HG02642 (cell line): Measurements from ENCODE around the gene MRNIP.

Experiments
- ATAC-seq: cut with Tn5 transposase; IDR thresholded peaks from one replicate; pipeline ENCODE4 v1.9.1; 2021; ENCODE audit warnings: mild to moderate bottlenecking; ENCODE audit not compliant: unreplicated experiment, poor library complexity

The MRNIP gene

DNA sequence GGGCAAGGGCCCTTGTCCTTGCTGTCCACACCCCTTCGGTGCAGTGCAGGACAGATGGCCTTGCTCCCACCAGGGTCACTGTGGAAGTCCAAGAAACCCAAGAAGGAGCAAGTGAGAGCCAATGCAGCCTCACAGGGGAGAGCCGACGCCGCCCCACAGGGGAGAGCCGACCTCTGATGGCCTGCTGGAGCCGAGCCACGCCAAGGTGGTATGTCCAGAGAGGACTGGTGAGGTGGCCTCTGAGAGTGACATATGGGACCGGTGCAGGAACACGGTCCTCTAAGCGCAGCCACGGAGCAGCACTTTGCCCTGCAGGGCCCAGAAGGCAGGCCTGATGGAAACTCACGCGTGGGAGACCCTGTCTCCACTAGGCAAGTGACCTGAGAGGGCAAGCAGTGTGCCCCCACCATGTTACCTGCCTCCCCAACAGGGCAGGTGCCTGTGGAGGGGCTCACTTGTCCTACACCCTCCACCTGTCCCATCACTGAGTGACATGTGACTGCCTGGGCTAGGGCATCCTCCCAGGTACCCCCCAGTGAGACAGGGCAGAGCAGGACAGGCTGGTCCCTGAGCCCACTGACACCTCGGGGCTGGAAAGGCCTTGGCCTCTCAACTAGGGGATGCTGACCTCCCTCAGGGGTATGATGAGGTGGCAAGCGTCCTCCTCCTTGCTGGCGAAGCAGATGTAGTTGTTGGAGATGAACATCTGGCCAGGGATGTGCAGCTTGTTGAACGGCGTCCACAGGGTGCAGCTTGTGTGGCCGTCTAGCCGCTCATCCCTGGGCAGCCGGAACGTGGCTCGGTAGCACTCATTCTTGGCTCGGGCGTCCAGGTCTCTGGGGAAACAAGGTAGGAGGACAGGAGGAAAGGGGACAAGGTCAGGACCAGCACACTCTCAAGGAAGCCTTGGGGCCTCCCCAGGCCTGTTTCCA, 32.4 kb upstream of the MRNIP start:
- no peak for ATAC-seq

DNA sequence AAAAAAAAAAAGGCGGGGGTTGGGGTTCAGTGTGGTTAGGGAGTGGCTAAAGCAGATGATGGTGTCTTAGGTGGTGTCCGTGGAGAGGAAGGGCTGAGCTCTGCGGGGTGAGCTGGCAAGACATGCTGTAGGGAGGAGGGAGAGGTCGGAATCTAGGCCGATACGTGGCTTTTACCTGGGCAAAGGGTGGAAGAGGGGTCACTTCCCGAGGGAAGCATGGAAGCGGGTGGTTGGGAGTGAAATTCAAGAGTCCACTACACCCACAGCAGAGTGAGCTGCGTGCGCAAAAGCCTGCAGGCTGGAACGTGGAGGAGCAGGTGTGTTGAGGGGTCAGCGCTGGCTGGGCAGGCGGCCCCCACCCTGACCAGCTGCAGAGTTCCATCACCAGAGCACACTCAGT, 31.3 kb upstream of the MRNIP start:
- ATAC-seq, result no peak

DNA sequence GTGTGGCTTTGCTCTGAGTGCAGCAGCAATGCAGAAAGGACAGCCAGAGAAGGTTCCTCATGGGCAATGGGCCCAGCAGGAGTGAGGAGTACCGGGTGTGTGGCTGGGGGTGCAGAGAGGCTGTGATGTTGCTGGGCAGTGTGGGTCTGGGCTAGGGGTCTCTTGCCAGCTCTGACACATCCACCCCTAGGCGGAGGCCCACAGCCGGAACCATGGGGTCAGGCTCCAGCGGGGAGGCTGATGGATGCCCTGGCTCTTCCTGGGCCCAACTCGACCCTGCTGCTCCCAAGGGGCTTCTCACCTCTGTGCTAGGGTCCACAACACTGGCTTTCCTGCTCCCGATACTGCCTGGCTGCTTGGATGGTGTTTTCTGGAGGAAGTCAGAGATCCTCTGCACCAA, 29.2 kb upstream of the MRNIP start:
- no peak for ATAC-seq

DNA sequence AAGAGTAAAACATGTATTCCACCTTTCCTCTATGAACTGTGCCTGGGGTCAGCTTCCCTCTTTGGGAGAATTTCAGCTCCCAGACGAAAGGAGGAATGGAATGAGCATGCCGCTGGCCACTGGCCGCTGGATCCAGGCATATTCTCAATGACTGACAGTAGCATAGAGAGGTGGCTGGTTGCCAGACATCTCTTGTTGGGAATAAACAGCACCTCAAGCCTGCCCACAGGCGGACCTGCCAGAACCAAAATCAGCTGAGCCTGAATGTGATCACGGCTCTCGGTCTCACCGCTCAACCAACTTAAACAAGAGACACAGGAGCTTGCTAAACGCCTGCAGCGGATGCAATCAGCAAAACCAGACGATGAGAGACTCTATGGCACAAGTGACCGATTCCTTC, 28.5 kb upstream of the MRNIP start:
- no peak for ATAC-seq

DNA sequence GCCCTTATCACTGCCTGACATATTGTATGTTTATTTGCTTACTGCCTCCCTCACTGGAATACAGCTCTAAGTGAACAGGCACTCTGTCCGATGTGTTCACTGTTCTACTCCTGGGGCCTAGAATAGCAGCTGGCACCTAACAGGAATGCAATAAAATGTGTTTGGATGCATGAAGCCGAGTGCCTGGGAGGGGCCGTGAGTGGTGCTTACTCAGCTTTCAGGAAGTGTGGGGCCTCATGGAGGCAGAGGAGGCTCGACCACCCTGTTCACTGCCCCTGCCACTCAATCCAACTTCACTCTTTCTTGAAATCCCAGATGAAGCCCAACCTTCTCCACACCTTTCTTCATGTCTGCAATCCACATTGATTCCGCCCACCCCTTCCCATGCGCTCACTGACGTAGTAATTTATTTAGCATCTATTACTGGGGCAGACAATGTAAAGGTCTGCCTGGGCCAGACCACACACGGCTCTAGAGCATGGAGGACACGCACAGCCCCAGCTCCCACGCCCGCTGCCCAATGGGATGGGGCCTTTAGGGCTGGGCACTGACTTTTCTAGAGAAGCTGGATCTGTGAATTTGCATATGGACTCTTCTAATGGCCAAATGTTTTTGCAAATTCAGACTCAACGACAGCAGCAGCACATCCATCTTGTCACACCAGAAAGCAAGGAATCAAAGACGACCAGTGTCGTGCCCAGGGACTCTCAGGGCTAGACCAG, 27.7 kb upstream of the MRNIP start:
- ATAC-seq, result no peak

DNA sequence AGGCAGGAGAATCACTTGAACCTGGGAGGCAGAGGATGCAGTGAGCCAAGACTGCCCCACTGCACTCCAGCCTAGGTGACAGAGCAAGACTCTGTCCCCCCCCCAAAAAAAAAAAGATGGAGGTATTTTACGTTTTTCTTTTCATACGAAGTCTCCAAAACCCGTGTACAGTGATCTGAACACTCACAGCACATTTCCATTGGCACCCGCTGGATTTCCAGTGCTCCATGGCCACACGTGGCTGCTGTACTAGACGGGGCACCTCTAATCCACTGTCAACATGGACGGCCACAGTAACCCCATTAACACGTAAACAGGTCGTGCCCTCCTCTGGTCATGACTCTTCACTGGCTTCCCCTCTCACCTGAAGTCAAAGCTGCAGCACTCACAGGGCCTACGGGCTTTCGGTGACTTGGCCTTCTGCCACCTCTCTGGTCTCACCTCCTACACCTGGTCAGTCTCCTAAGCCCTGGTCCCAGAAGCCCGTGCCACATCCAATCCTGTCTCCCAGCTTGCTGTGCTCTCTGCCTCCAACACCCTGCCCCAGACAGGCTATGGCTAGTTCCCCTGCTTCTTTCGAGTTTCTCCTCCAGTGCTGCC, 27.0 kb upstream of the MRNIP start:
- no peak for ATAC-seq

DNA sequence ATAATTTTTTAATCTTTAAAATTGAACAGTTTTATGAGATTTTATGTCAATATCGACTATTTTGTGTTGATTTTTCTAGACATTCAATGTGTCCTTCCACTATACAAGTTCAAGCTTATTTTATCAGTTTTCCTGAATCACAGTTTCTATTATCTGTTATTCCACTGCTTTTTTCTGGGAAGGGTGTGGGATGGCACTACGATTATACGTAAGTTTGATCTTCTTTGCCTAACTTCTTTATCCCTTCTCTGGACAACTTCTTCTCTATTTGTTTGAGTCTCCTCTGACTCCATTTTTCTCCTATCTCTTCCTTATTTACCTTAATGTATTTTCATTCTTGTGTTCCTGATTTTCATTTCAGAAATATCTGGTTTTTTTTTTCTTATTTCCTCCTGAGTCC, 24.5 kb upstream of the MRNIP start:
- no peak for ATAC-seq

DNA sequence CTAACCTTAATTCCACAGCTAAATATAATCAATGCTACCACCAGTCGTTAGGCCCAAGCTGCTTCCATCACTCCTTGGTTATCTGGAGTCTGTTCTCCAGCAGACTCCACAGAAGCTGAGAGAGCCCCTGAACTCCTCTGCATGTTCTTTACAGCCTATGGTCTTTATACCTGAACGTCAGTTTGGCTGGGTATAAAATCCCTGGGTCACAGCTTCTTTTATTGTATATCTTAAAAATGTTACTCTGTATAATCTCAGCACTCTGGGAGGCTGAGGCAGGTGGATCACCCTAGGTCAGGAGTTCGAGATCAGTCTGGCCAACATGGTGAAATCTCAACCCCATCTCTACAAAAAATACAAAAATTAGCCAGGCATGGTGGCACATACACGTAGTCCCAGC, 23.7 kb upstream of the MRNIP start:
- no peak for ATAC-seq

DNA sequence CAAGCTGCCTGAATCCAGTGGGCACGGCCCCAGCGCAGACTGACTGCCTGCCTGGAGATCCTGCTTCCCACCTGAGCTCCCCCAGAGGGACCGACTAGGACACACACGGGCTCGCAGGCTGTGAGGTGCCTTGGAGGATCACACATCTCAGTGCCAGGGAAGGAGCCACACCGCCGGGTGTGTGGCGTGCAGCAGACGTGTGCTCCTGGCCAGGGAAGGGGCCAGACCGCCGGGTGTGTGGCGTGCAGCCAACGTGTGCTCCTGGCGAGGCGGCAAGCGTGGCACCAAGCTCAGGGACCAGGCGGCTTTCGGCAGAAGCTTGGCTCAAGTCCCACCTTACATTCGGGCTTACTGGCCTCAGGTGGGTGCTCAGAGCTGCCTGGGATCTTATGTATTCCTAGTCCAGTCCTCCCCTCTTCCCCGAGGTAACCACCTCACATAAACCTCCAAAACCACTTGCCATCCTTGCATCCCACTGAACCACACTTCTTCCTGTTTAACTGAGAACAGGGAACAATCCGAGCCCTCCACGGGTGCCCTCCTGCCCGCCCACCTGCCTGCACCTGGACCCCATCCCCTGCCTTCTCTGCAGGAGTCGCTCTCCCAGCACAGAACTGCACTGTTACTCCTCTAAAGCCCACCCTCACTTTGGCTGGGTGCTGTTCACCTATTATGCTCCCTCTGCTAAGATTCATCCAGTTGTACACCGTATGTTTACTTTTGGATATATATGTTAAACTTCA, 22.4 kb upstream of the MRNIP start:
- no peak for ATAC-seq

DNA sequence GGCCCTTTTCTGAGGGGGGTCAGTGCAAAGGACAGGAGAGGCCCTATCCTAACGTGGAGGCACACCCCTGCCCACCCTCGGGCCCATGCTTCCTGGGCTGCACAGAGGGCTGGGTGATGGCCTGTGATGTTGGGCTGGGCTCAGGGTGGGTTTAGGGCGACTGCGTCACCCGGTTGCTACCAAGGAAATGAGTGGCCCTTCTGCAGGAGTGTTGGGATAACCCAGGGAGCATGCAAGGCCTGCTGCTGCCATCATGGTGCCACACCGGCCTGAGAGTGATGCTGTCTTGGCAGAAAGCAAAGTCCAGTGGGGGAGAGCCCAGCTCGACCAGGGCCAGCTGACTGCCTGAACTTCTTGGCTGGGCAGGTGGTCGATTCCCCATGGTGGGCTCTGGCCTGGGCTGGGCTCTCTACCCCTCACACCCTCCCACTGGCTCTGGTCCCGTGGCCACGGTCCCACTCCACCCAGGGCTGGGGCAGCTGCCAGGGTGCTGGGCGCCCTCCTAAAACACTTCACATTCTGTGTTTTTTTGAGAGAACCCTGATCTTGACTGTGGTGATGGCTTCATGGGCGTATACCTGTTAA, 21.5 kb upstream of the MRNIP start:
- no peak for ATAC-seq

DNA sequence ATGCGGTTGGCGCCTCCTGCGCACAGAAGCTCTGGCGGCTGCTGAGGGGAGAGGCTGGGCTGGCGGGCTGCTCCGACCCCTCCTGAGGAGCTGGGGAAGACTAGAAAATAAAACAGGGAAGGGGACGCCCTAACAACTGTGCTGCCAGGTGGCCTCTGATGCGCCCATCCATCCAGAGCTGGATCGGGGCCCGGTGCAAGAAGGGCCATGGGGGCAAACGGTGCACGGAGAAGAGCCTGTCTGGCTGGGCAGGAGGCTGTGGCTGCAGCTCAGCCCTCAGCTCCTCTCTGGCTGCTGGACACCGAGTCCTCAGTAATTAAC, 21.0 kb upstream of the MRNIP start:
- no peak for ATAC-seq

DNA sequence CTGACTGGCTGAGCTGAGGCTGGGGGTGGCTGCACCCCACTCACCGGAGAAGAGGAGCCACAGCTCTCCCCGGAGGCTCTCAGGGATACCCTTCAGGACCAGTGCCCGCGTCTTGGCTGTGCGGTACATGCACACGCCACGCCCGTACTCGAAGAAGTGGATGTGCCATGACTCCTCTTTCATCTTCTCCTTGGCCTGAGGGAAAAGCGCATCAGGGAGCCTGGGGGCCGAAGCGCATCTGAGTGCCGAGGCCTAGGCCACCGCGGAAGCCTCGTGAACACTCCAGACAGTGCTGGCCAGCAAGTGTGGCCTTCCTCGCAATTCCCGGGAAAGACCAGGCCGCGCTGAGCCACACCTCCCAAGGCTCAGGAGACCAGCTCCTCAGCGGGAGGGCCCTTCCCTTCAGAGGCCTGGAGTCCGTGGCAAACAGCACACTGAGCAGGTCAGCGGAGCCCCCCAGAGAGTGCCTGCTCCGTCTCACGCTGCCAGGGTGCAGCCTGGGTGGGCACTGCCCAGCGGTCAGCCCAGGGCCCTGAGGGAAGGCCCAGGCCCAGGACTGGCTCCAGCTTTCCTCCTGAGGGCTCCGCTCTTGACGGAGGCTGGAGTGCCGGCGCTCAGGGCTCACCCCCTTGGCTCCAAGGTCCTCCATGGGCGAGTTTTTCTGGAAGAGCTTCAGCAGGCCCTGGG, 20.5 kb upstream of the MRNIP start:
- ATAC-seq, result no peak

DNA sequence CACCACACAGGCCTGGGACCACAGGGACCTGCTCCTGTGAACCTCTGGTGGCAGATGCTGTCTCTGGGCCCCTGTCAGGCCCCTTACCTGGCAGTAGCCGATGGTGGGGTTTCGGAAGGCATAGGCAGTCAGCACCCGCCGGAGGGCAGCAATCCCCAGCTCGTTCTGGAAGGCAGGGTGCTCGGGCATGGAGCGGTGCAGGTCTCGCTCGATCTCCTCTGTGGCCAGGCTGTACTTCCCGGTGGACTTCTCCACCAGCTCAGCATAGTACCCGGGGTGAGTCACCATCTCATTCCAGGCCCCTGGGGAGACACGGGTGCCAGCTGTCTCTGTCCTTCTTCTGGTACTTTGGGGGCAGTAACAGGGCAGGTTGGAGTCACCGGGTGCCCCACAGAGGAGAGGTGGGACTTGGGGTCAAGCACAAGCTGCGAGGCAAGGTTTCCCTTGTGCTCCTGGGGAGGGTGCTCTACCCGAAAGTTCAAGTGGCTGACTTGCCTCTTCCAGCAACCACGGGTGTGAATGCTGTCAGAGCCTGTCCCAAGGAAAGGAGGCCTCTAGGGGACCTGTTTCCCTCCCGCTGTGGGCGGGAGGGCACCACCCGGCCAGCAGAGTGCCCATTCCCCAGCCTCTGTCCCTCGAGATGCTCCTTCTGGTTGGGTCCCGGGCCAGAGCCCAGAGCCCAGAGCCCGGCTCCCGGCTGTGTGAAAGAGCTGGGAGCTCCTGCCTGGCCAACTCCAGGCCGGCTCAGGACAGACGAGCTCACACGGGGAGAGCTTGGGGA, 19.8 kb upstream of the MRNIP start:
- ATAC-seq, result no peak

DNA sequence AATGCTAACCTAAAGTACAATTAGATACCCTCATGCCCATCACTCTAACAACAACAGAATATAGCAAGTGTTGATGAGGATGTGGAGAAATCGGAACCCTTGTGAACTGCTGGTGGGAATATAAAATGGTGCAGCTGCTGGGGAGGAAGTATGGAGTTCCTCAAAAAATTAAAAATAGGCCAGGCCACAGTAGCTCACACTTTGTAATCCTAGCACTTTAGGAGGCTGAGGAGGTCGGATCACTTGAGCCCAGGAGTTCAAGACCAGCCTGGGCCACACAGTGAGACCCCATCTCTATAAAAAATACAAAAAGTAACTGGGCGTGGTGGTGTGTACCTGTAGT, 18.0 kb upstream of the MRNIP start:
- ATAC-seq, result no peak

DNA sequence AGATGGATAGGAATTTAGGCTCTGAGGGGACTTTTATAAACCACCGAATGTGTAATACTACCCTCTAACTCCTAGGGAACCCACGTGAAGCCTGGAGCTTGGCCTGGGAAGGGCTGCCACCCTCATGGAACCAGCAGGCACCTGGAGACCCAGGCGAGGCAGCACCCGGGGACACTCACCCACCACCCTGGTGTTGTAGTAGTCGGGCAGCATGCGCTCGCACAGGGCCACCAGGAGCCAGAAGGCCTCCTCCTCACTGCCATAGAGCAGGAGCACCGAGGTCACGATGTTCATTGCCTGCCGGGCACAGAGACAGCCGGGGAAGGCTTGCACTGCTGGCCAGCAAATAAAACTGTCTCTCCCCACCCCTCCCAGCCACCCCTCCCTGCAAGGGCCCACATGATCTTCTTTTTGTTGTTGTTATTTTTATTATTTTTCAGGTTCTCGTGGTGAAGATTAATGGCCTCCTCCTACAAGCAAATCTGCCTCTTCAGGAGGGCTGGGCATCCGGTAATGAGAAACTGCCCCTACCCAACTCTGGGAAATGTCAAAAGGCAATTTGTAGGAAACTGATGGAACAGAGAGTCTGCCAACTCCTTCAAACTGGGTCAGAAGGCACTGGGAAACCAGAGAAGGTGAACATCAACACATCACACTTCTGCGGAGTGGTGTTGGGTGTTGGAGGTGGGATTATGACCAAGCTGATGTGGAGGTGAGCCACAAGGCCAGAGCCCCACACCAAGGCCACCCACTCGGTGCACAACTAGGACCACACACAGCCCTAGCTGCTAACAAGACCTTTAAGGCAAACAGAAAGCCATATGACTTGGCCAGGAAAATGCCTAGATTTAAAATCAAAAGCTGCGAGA, 17.4 kb upstream of the MRNIP start:
- no peak for ATAC-seq

DNA sequence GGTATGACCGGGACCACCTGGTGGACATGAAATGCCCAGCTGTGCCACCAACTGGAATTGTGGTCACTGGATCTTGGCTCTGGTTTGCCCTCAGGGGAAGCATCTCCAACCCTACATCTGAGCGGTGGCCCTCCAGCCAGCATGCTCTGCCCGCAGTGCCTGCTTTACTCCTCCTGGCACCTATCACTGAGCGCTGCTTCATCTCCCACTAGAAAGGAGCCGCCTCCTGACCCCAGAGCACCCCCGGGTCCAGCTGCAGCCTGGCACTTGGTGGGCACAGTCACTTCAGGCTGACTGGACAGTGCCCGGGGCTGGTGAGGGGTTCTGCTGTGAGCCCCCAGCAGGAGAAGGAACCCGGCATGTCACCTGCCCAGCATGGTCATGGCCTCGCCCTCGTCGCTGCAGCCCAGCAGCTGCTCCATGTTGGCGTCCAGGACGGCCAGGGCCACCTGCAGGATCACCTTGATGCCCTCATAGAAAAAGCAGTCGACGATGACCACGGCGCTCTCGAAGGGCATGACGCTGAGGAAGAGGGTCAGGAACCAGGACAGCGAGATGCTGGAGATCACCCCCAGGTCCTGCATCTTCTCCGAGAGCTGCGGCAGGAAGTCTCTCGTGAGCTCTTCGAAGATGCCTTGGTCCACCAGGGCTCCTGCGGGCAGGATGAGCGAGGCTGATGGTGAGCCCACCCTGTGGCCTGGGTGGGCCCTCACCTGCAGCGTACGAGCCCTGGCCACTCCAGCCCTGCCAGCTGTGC, 16.1 kb upstream of the MRNIP start:
- ATAC-seq, result no peak

DNA sequence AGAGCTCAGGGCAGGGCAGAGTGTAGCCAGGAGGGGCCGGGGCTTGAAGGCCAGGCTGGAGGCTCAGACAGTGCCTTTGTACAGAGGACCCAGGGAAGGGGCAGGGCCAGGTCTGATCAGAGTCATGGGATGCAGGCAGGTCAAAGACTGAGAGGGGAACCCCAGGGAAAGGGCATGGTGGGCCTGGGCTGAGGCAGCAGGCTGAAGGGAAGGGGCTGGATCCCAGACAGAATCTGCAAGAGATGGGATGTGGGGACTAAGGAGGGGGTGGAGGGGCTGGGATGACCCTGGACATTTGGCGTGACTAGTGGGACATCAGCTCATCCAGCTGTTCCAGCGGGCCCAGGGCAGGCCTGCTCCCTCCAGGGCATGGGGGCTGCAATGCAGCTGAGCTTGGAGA, 15.5 kb upstream of the MRNIP start:
- ATAC-seq, result no peak
